ENCODE results near the gene C17orf113.

The C17orf113 gene

DNA sequence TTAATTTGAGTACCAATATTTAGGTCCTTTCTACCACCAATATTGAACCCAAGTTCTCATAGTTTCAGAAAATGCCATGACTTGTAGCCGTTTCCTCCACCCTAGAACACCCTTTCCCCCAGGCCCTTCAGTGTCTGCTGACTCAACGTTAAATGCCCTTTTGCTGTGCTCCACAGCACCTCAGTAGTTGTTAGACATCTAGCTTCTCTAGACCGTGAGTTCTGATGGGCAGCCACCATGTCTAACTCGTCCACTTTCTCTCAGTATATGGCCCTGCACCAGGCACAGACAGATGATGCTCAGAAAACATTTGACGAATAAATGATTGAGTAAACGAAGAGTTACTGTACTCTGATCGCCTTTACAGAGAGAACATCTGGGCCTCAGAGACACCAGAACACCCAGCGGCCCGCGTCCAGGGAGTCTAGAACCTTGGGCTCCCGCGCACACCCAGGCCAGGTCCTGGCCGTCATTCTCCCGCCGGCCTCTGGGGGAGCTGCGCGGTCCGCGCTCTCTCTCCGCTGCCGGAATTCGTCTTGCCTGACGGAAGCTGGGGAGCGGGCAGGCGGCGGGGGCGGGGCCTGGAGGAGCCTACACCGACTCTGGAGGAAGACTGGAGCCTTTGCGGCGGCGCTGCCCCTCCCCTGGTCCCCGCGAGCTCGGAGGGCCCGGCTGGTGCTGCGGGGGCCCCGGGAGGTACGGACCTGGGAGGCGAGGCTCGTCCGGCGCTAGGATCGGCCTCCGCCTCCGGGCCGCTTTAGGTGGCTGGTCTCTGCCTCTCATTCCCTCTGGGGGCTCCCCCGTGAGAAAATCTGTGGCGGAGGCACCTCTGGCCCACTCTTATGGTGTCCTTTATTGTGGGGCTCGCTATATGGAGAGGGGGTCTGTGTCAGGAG, 30.6 kb downstream of the C17orf113 start, which contains the start of gene NKIRAS2:
TSS of gene NKIRAS2 (plus strand) at position 582 of the 896 bp plus-strand sequence. CDS start 1,488 bp downstream, outside the sequence.
- Histone ChIP-seq H3K27me3 (replicated peaks) (no peaks in the 10 kb centered on the region), H3K27ac (peak within 1 kb of the TSS; percentile 58), H3K4me3 (ENCODE audit: low read depth, low read length) (peak within 1 kb of the TSS; percentile 89), H3K36me3 (replicated peaks) (peaks cover 28% of the 10 kb centered on the region)
- peak; percentile 89 for DNase-seq
- in situ Hi-C loops (cut with HindIII; ENCODE audit: low pct_ligation_motif_present, low sequenced_read_pairs), result no loop called here
- TF ChIP-seq, protein P1, sequence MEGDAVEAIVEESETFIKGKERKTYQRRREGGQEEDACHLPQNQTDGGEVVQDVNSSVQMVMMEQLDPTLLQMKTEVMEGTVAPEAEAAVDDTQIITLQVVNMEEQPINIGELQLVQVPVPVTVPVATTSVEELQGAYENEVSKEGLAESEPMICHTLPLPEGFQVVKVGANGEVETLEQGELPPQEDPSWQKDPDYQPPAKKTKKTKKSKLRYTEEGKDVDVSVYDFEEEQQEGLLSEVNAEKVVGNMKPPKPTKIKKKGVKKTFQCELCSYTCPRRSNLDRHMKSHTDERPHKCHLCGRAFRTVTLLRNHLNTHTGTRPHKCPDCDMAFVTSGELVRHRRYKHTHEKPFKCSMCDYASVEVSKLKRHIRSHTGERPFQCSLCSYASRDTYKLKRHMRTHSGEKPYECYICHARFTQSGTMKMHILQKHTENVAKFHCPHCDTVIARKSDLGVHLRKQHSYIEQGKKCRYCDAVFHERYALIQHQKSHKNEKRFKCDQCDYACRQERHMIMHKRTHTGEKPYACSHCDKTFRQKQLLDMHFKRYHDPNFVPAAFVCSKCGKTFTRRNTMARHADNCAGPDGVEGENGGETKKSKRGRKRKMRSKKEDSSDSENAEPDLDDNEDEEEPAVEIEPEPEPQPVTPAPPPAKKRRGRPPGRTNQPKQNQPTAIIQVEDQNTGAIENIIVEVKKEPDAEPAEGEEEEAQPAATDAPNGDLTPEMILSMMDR (IDR thresholded peaks at IDR 0.05; ENCODE audit: low read depth, low read length, missing control alignments), result peak; percentile 91

DNA sequence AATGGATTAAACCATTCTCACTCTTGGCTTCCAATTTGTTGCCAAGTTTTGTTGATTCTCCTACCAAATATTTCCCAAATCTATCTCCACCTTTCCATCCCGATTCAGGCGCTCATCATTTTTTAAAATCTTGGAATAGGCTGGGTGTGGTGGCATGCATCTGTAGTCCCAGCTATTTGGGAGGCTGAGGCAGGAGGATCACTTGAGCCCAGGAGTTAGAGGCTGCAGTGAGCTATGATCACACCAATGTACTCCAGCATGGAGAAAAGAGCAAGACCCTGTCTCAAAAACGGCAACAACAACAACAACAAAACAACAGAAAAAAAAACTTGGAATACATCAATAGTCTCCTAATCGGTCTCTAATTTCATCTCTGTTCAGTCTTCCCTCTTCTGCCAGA, 31.4 kb downstream of the C17orf113 start:
- TF ChIP-seq, protein P1 (IDR thresholded peaks at IDR 0.05; ENCODE audit: low read depth, low read length, missing control alignments), result no peak
- no peak for DNase-seq
- H3K36me3 ChIP-seq (replicated peaks), result peaks cover 24% of the 10 kb centered on the region
- H3K27me3 ChIP-seq (replicated peaks), result no peaks in the 10 kb centered on the region
- H3K27ac ChIP-seq, result no peak overlapping the region
- H3K4me3 ChIP-seq (ENCODE audit: low read depth, low read length), result no peak overlapping the region
- in situ Hi-C loops (cut with HindIII; ENCODE audit: low pct_ligation_motif_present, low sequenced_read_pairs), result no loop called here

DNA sequence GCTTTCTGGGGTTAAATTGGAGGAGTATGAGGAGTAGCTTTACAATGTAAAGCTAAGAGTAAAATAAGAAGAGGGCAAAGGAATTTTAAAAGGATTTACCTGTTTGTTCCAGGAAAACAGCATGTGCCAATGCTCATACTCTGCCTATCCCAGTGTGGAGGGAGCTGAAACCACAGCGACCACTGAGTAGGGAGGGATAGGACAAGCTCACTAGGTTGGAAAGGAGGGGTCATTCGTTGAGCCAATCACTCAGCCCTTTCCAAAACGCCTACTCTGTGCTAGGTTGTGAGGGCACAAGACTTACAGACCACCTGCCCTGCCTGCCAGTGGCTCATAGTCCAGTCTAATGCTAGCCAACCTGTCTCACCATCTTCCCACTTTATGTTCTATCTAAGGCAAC, 32.1 kb downstream of the C17orf113 start:
- H3K27me3 ChIP-seq (replicated peaks), result no peaks in the 10 kb centered on the region
- H3K27ac ChIP-seq, result no peak overlapping the region
- TF ChIP-seq, protein P1 (IDR thresholded peaks at IDR 0.05; ENCODE audit: low read depth, low read length, missing control alignments), result no peak
- no peak for DNase-seq
- H3K4me3 ChIP-seq (ENCODE audit: low read depth, low read length), result peak overlapping the region; percentile 99
- in situ Hi-C loops (cut with HindIII; ENCODE audit: low pct_ligation_motif_present, low sequenced_read_pairs), result no loop called here
- peaks cover 17% of the 10 kb centered on the region for H3K36me3 ChIP-seq (replicated peaks)

DNA sequence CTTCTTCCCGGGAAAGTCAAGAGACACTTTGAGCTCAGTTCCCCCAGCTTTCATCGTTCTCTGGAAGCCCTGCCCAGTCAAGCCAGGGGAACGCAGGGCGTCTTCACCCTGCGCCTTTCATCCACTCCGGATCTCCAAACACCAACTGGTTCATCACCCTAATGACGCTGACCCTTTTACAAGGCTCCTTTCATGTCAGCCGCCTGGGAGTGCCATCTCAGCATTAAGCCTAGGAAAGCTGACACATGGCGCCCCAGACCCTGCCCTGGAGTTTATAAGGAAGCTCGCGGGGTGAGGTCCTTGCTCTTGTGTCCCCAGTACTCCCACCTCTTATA, 32.6 kb downstream of the C17orf113 start:
- Histone ChIP-seq H3K27me3 (replicated peaks) (no peaks in the 10 kb centered on the region), H3K4me3 (ENCODE audit: low read depth, low read length) (peak overlapping the region; percentile 99), H3K27ac (peak overlapping the region; percentile 86), H3K36me3 (replicated peaks) (peaks cover 12% of the 10 kb centered on the region)
- no peak for DNase-seq
- in situ Hi-C loops (cut with HindIII; ENCODE audit: low pct_ligation_motif_present, low sequenced_read_pairs), result no loop called here
- TF ChIP-seq, protein P1 (IDR thresholded peaks at IDR 0.05; ENCODE audit: low read depth, low read length, missing control alignments), result no peak

DNA sequence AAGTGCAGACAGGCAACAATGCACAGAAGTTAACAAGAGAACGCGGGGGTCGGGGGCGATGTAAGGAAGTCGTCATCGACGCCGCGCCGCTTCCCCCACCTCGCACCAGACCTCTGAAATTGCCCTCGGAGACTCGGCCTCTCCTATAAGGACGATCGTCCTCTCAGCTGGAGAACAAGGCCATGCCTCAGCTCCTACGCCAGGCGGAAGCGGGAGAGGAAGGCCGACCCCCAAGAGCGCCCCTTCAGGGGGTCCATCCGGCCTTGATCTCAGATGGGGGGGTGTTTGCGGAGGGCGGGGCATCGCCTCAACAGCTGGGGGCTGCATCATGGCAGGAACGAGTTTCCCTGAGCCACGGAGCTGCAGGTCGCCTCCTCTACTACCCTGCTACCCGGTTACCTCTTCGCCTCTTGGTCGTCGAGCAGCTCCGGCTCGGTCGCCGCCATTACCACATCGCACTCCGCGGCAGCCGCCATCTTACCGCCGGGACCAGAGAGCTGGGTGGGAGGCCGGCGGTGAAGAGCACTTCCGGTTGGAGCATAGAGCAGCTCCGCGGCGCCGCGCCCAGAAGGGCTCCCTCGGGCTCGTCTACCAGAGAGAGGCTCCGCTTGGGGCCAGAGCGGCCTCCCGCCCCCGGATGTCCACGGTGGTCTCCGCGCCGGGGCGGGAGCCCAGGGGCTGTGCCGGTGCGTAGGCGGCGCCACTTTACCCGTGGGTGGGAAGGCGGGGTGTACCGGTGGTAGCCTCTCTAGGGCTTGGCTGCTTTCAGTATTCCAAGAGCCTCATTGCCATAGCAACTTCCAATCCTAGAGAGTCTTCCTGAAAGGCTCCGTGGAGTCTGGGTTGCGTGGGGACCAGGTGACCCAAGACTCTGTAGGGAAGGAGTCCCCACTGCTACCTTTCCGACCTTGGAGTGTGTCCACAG, 33.2 kb downstream of the C17orf113 start, which contains the start of gene DNAJC7:
TSS of gene DNAJC7 (minus strand) at position 499 of the 925 bp plus-strand sequence. CDS start at position 476, 23 bp downstream.
- TF ChIP-seq, protein P1 (IDR thresholded peaks at IDR 0.05; ENCODE audit: low read depth, low read length, missing control alignments), result no peak
- peak within 1 kb of the TSS; percentile 86 for H3K27ac ChIP-seq
- peak; percentile 85 for DNase-seq
- peaks cover 6% of the 10 kb centered on the region for H3K36me3 ChIP-seq (replicated peaks)
- in situ Hi-C loops (cut with HindIII; ENCODE audit: low pct_ligation_motif_present, low sequenced_read_pairs), result no loop called here
- H3K4me3 ChIP-seq (ENCODE audit: low read depth, low read length), result peak within 1 kb of the TSS; percentile 99
- no peaks in the 10 kb centered on the region for H3K27me3 ChIP-seq (replicated peaks)

Measured in brain microvascular endothelial cell (primary cell).